IMR-90 (cell line): ENCODE measurements around the gene FOXC2. TPM values are rescaled to one million over a fixed set of nuclear protein-coding genes. Genes with fewer than 3 reads are reported as not detected.

Source experiments
- ATAC-seq: fragments of 200-7000 bp; cut with Tn5 transposase; 2 replicates; pipeline ENCODE4 v1.9.1; 2020; ENCODE audit warnings: low read depth, mild to moderate bottlenecking, moderate library complexity
- BruUV-seq: library from RNA; stranded (reverse); fragments of 400-500 nt; replicated peaks from 2 replicates; lab custom pipeline; 2021; lab: Mats Ljungman, UMichigan
- CTCF ChIA-PET: fragments of 300-600 bp; formaldehyde crosslinking; extraction: SDS; loops from one replicate; lab custom pipeline; 2021; ENCODE audit warnings: antibody characterized with exemption; lab: Yijun Ruan, JAX
- POLR2A ChIA-PET: fragments of 300-600 bp; sonication (Branson Sonifier 250); formaldehyde crosslinking; loops from one replicate; lab custom pipeline; 2022; ENCODE audit warnings: antibody characterized with exemption; ENCODE audit not compliant: unreplicated experiment; lab: Charles Lee
- DNase-seq: peaks from one replicate; pipeline ENCODE4 v3.0.0; 2013
- H2AFZ ChIP-seq: replicated peaks from 2 replicates; pipeline ENCODE3; 2013; ENCODE audit warnings: low read length, mild to moderate bottlenecking; ENCODE audit not compliant: poor library complexity
- H2AK5ac ChIP-seq: 2 replicates; pipeline ENCODE4 v1.6.1; 2013; ENCODE audit warnings: low read depth, low read length, inconsistent platforms
- H2AK9ac ChIP-seq: replicated peaks from 2 replicates; pipeline ENCODE3; 2013; ENCODE audit warnings: mild to moderate bottlenecking, low read depth, low read length, moderate library complexity; ENCODE audit not compliant: poor library complexity
- H2BK120ac ChIP-seq: 2 replicates; pipeline ENCODE4 v1.6.1; 2013; ENCODE audit warnings: low read depth, low read length, inconsistent platforms
- H2BK15ac ChIP-seq: 3 replicates; pipeline ENCODE4 v1.6.1; 2013; ENCODE audit warnings: low read depth, low read length, inconsistent platforms
- H2BK20ac ChIP-seq: 2 replicates; pipeline ENCODE4 v1.6.1; 2013; ENCODE audit warnings: low read depth, mild to moderate bottlenecking, inconsistent platforms, low read length, moderate library complexity
- H2BK5ac ChIP-seq: 2 replicates; pipeline ENCODE4 v1.6.1; 2013; ENCODE audit warnings: mild to moderate bottlenecking, low read depth, low read length, inconsistent platforms; ENCODE audit not compliant: poor library complexity, severe bottlenecking
- H3K14ac ChIP-seq: replicated peaks from 2 replicates; pipeline ENCODE4 v1.6.1; 2013; ENCODE audit warnings: low read depth, low read length, inconsistent platforms
- H3K18ac ChIP-seq: 2 replicates; pipeline ENCODE4 v1.6.1; 2013; ENCODE audit warnings: low read depth, low read length, control low read depth
- H3K23ac ChIP-seq: 2 replicates; pipeline ENCODE4 v1.6.1; 2013; ENCODE audit warnings: low read depth, low read length, inconsistent platforms
- H3K27ac ChIP-seq: 2 replicates; pipeline ENCODE4 v1.5.1; 2013; ENCODE audit warnings: mild to moderate bottlenecking, control low read depth, low read length; ENCODE audit not compliant: insufficient read depth
- H3K27me3 ChIP-seq: 2 replicates; pipeline ENCODE4 v1.6.1; 2013; ENCODE audit warnings: low read length; ENCODE audit not compliant: control insufficient read depth, insufficient read depth
- H3K36me3 ChIP-seq: 2 replicates; pipeline ENCODE4 v1.6.1; 2013; ENCODE audit warnings: low read length, mixed read lengths; ENCODE audit not compliant: control insufficient read depth, insufficient read depth
- H3K4ac ChIP-seq: 2 replicates; pipeline ENCODE4 v1.6.1; 2013; ENCODE audit warnings: low read depth, low read length, inconsistent platforms
- H3K4me1 ChIP-seq: 2 replicates; pipeline ENCODE4 v1.6.1; 2013; ENCODE audit warnings: low read length, mixed read lengths; ENCODE audit not compliant: control insufficient read depth, insufficient read depth
- H3K4me2 ChIP-seq: 2 replicates; pipeline ENCODE4 v1.6.1; 2013; ENCODE audit warnings: low read depth, mild to moderate bottlenecking, control low read depth, low read length, moderate library complexity
- H3K4me3 ChIP-seq: 2 replicates; pipeline ENCODE4 v1.5.1; 2013; ENCODE audit warnings: low read depth, mild to moderate bottlenecking, control low read depth, low read length, moderate library complexity; ENCODE audit not compliant: insufficient read depth
- H3K56ac ChIP-seq: 2 replicates; pipeline ENCODE4 v1.6.1; 2013; ENCODE audit warnings: low read length, inconsistent platforms; ENCODE audit not compliant: insufficient read depth; ENCODE audit errors: extremely low read depth
- H3K79me1 ChIP-seq, 2 experiments: 2 replicates each; pipeline ENCODE4 v1.6.1; 2013; ENCODE audit warnings: low read length in 2 of 2, inconsistent platforms in 1 of 2, low read depth in 1 of 2
- H3K9ac ChIP-seq: 2 replicates; pipeline ENCODE4 v1.6.1; 2013; ENCODE audit warnings: low read depth, low read length, control low read depth
- H3K9me1 ChIP-seq: 2 replicates; pipeline ENCODE4 v1.6.1; 2013; ENCODE audit warnings: low read length, inconsistent platforms; ENCODE audit not compliant: insufficient read depth
- H3K9me3 ChIP-seq: 2 replicates; pipeline ENCODE4 v1.6.1; 2013; ENCODE audit warnings: low read length; ENCODE audit not compliant: control insufficient read depth, insufficient read depth
- H4K20me1 ChIP-seq: 2 replicates; pipeline ENCODE4 v1.6.1; 2013; ENCODE audit warnings: low read length, inconsistent platforms; ENCODE audit not compliant: insufficient read depth
- H4K5ac ChIP-seq: 2 replicates; pipeline ENCODE4 v1.6.1; 2013; ENCODE audit warnings: mild to moderate bottlenecking, low read depth, low read length, control low read depth
- H4K8ac ChIP-seq, 2 experiments: 2 replicates each; pipeline ENCODE4 v1.6.1; 2013; ENCODE audit warnings: low read depth in 2 of 2, low read length in 2 of 2, control low read depth in 1 of 2, inconsistent platforms in 1 of 2
- H4K91ac ChIP-seq: 2 replicates; pipeline ENCODE4 v1.6.1; 2013; ENCODE audit warnings: low read depth, low read length, inconsistent platforms; ENCODE audit not compliant: insufficient read depth
- BHLHE40 ChIP-seq: fragments of 150-350 bp; IDR thresholded peaks from 2 replicates; pipeline ENCODE4 v1.6.1; 2016; ENCODE audit warnings: mild to moderate bottlenecking, low read depth, low read length
- FOS ChIP-seq: fragments of 150-350 bp; IDR thresholded peaks from 2 replicates; pipeline ENCODE4 v1.6.1; 2016; ENCODE audit warnings: low read depth, low read length
- MAZ ChIP-seq: IDR thresholded peaks from 2 replicates; pipeline ENCODE4 v1.6.1; 2012; ENCODE audit warnings: low read depth, mild to moderate bottlenecking, low read length, improper control_type of control experiment, moderate library complexity, borderline replicate concordance
- NFE2L2 ChIP-seq: fragments of 150-350 bp; IDR thresholded peaks from 2 replicates; pipeline ENCODE4 v1.6.1; 2016; ENCODE audit warnings: low read depth, mild to moderate bottlenecking, low read length
- POLR2A ChIP-seq: IDR thresholded peaks from 2 replicates; pipeline ENCODE4 v1.6.1; 2012; ENCODE audit warnings: mild to moderate bottlenecking, low read depth, low read length
- RAD21 ChIP-seq: IDR thresholded peaks from 2 replicates; pipeline ENCODE4 v1.6.1; 2012; ENCODE audit warnings: low read length, improper control_type of control experiment
- RCOR1 ChIP-seq: IDR thresholded peaks from 2 replicates; pipeline ENCODE4 v1.6.1; 2012; ENCODE audit warnings: mild to moderate bottlenecking, low read length, improper control_type of control experiment; ENCODE audit not compliant: insufficient replicate concordance
- RFX5 ChIP-seq: IDR thresholded peaks from 2 replicates; pipeline ENCODE4 v1.8.0; 2012; ENCODE audit warnings: low read depth, mild to moderate bottlenecking, low read length, moderate library complexity
- SMC3 ChIP-seq: fragments of 150-350 bp; IDR thresholded peaks from 2 replicates; pipeline ENCODE4 v1.6.1; 2016; ENCODE audit warnings: low read depth, mild to moderate bottlenecking, antibody characterized with exemption, low read length, moderate library complexity
- USF2 ChIP-seq: fragments of 150-350 bp; IDR thresholded peaks from 2 replicates; pipeline ENCODE4 v1.6.1; 2017; ENCODE audit warnings: mild to moderate bottlenecking, antibody characterized with exemption, low read length, low read depth
- WGBS, 2 experiments: methylation state at CpG; one replicate each; pipeline versions ENCODE4 v1.1.5 to v1.1.7; 2013; ENCODE audit warnings: missing lambda C conversion rate in 2 of 2; ENCODE audit not compliant: insufficient read length in 1 of 2; ENCODE audit errors: extremely low coverage in 2 of 2; 5-methylcytosine and 5-hydroxymethylcytosine counted together
- dilution Hi-C: fragments of 300-500 bp; cut with HindIII; formaldehyde crosslinking; loops from one replicate; pipeline ENCODE4 v1.14.3; 2018; ENCODE audit warnings: low sequenced_read_pairs; ENCODE audit not compliant: unreplicated experiment
- in situ Hi-C: fragments of 300-500 bp; cut with MboI; formaldehyde crosslinking; loops from 3 replicates; pipeline ENCODE4 v1.14.3; 2019; ENCODE audit warnings: low sequenced_read_pairs, inconsistent platforms, mixed read lengths
- intact Hi-C: fragments of 100-400 bp; cut with micrococcal nuclease; formaldehyde crosslinking; loops from 2 replicates; pipeline ENCODE4 v1.10.0; 2022
- polyA plus RNA-seq, 3 experiments: library from polyadenylated mRNA; depleted of rRNA; stranded (reverse); fragments of >200 nt; gene quantifications; 2 replicates each; pipeline ENCODE4 v1.2.3, GENCODE V29; 2012; ENCODE audit warnings: low replicate concordance in 1 of 3
- total RNA-seq: library from RNA; depleted of rRNA; stranded (reverse); fragments of >200 nt; gene quantifications from 2 replicates; pipeline ENCODE4 v1.2.3, GENCODE V29; 2012

FOXC2 gene
- total and polyA plus RNA-seq, 2 of the 4 experiments (the other 2 are of a cell fraction): 0.90 to 6.4 TPM

GRCh38 chr16:86523166-86523740 lies 43.4 kb upstream of the FOXC2 start:
- Histone ChIP-seq H2BK15ac (no peak overlapping the region), H2BK5ac (no peak overlapping the region), H4K5ac (no peak overlapping the region), H3K9ac (no peak overlapping the region), H2AK5ac (no peak overlapping the region), H3K4me1 (peaks cover 3% of the 10 kb centered on the region; the same call in 1 of the 2 replicates), H3K4me2 (no peak overlapping the region), H4K91ac (no peak overlapping the region), H3K23ac (no peak overlapping the region), H3K9me3 (no peaks in the 10 kb centered on the region), H3K27me3 (no peaks in the 10 kb centered on the region), H2AFZ (no peak overlapping the region), H3K79me1 (peaks cover 0 to 27% of the 10 kb centered on the region in 2 experiments; a peak in 2 of 4 replicates), H2BK20ac (no peak overlapping the region), H2AK9ac (no peak overlapping the region), H3K36me3 (peaks cover 2% of the 10 kb centered on the region; the same call in 1 of the 2 replicates), H3K14ac (no peak overlapping the region), H3K4me3 (no peak overlapping the region), H4K20me1 (peaks cover 18% of the 10 kb centered on the region), H3K27ac (no peak overlapping the region), H3K18ac (no peak overlapping the region), H3K56ac (no peak overlapping the region), H3K4ac (no peak overlapping the region), H4K8ac (no peak overlapping the region), H2BK120ac (no peak overlapping the region), H3K9me1 (peaks cover 5% of the 10 kb centered on the region)
- dilution Hi-C loops (no loop called here), in situ Hi-C loops (no loop called here), intact Hi-C loops (loop anchor here (5.0 kb wide), 1 partner anchor 506 kb away; no protein-coding TSS in a partner anchor)
- ChIA-PET POLR2A (no interaction called here), CTCF (no interaction called here)
- no TSS peak for BruUV-seq
- 100% methylated on average over 2 of the region's 5 CpGs; no CpG with 5 or more reads in 1 of the 2 experiments for WGBS, 2 experiments
- DNase-seq: no peak
- ATAC-seq: no peak
- TF ChIP-seq MAZ (no peak), RAD21 (no peak), POLR2A (no peak), NFE2L2 (no peak), USF2 (no peak), FOS (no peak), SMC3 (no peak), RFX5 (no peak), BHLHE40 (no peak), RCOR1 (no peak)
